Right renal cortex interstitium (tissue), 3 donors: ENCODE data around the gene WDR20. TPM values are rescaled to one million over a fixed set of nuclear protein-coding genes. Genes with fewer than 3 reads are reported as not detected.

Experiments
- DNase-seq, 3 donors: peaks; one replicate each; pipeline ENCODE4 v3.0.0-alpha.2; 2013; ENCODE audit warnings: low read depth in 3 of 3, low spot score in 2 of 3
- polyA plus RNA-seq, 3 donors: library from polyadenylated mRNA; unstranded; fragments of 120-200 nt; gene quantifications; one replicate each; pipeline ENCODE4 v1.2.1, GENCODE V29; 2013; ENCODE audit not compliant: insufficient read length in 3 of 3

Gene WDR20
- polyA plus RNA-seq, 3 donors = 27.9 to 30.4 (median 29.6) TPM

DNA sequence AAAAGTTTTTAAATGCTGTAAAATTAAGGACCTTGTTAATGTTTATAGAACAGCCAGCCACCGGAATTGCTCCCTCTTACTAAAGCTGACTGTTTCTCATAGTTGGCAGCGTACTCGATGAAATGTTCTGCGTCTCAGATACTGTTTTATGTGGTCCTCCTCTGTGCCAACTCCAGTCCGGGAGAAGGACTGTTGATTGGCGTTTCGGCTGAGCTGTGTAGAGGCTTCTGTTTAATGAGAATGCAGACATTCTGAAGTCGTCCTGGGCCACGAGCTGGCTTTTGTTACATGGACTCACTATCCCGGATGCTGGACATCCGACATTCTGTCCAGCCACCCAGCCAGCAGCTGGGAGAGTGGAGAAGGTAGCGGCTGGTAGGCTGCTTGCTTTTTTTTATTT, 75.4 kb downstream of the WDR20 start:
- no peak for DNase-seq

DNA sequence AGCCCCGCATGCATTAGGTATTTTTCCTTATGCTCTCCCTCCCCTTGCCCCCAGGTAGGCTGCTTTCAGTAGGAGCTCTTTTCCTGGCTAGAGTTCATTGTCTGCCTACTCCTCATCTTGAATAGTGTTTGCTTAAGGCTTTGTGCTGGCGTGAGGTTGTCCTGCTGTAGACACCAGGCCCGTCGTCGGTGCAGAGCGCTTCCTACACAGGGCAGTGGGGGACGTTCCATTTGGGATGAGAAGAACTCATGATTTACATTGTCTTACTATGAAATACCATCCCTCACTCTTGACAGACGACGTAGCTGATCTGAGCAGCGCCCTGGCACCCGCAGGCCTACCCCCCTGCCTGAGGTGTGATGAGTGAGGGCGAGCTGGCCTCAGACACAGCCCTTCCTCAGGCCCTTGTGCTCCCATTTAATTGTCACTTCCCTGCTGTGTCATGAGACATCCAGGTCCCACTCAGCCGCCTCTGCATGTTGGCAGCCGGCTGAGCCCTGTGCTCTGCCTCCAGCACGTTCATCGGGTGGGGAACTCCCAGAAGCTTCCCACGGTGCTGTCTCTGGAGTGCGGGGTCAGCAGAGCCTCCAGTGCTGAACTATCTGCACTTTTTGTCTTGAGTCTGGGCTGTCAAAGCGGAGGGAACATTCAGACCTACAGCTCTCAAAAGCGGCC, 76.0 kb downstream of the WDR20 start:
- DNase-seq = no peak

DNA sequence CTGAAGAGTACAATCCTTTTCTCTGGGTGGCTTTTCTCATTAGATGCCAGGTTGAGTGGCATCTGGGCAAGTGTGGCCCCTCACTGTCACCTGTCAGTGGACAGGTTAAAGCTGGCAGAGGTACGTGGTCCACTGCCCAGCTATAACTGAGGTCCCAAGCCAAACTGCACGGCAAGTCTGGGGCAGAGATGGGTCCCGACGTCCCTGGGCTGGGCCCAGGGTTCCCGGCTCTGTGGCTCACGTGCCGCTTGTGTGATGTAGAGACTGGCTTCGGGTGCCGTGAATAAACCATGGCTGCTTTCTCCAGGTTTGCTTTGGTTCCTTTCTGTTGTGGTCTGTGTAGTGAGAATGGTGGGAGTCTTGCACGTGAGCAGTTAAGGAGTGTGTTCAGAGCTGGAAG, 77.7 kb downstream of the WDR20 start:
- no peak for DNase-seq

DNA sequence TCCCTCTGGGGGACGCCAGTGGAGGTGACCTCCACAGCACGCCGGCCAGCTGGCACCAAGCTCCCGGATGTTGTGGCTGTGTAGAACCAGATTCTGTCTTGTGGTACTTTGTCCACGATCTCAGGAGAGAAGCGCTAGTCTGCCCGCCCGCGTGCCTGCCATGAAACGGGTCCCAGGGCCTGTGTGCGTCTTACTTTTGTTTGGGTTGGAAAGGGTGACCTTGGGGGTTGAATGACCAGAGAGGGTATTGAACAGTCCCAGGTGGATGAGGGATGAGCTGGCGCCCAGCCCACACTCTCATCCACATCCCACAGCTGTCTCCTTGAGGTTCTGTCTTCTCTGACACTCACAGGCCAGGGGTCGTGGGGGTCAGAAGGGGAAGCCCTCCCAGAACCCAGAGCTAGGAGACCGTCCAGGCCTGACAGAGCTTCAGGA, 78.3 kb downstream of the WDR20 start:
- no peak for DNase-seq

DNA sequence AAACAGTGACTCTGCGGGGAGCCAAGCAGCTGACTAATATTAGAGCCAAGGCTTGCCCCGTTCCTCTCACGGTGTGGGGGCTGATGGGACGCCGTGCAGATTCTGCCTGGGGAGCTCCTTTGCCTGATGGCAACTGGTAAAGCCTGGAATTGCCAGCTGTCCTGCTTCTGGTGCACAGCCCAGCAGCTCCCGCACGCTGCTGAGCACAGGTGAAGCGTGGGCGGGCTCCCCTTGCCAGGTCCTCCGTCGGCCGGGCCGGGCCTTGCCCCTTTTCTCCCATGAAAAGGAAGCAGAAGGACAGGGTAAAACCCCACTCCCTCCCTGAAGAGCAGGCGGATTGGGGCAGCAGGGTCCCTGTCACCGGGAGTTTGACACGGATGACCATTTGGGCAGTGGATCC, 79.0 kb downstream of the WDR20 start:
- DNase-seq = no peak

DNA sequence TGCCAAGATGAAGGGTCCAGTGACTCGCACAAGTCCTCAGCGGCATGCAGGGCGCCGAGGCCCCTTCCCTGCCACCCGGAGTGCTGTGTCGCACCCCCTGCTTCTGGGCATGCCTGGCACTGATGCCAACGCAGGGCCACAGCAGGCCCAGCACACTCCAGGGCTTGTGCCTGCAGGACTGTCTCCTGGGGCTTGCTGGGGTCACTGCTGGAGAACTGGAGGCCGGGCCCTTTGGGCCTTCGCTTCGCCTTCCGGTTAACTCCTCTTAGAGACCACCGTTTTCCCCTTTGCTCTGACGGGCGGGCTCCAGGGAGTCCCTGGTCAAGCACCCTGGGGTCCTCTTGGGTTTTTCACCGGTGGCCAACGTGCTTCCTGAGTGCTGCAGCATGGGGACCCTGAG, 79.6 kb downstream of the WDR20 start:
- no peak for DNase-seq

DNA sequence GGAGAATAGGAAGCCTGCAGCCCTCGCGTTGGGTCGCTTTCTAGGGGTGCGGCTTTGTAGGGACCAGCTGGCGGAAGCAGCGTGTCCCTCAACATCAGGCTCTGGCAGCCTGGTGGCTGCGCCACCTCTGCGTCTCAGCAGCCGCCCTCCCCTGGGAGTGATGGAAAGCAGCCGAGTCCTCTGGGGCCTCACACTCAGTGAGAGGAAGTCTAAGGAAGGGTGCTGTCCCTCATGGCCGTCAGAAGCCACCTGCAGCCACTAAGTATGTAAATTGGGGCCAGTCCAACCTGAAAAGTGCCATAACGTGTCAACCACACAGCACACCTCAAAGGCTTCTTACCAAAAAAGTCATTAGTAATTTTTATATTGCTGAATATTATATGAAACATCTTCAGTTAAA, 80.3 kb downstream of the WDR20 start:
- DNase-seq = no peak

DNA sequence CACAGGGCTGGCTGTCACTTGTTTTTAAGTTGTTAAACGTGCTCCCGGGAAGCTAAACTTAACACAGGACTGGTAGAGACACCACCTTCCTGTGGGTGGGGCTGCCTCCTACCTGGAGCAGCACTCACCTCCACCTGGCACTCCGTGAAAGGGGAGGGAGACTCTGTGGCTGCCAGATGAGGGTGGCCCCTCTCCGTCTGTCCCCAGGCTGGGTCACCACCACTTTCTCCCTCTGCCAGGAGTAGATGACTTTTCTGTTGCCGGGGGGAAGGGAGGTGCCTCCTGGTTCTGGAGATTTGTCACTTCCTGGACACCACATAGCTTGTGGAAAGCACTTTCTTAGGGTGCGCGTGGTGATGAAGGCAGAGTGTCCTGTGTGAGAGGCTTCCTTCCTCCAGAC, 81.3 kb downstream of the WDR20 start:
- no peak for DNase-seq

DNA sequence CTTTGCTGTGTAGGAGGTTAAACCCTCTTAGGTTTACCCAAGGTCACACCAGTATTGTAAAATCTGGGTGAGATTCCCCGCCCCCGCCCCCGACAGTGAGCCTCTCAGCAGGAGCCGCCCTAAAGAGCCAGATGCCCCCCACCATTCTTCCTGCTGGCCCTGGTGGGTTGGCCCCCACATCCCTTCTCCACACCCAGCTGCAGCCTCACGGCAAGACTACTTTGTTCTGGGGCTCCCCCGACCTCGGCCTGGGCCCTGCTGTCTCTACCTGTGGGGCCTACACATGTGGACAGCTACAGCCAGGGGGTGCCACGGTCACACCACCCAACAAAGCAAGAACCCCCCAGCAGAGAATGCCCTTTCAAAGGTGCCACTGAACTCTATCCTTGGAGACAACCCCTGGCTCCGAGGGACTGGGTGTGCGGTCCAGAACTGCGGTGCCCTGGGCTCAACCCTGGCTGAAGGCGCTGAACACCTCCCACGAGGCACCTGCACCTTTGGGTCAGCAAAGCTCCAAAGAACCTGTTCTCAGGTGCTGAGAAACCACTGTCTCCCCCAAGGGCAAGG, 82.4 kb downstream of the WDR20 start:
- no peak for DNase-seq

DNA sequence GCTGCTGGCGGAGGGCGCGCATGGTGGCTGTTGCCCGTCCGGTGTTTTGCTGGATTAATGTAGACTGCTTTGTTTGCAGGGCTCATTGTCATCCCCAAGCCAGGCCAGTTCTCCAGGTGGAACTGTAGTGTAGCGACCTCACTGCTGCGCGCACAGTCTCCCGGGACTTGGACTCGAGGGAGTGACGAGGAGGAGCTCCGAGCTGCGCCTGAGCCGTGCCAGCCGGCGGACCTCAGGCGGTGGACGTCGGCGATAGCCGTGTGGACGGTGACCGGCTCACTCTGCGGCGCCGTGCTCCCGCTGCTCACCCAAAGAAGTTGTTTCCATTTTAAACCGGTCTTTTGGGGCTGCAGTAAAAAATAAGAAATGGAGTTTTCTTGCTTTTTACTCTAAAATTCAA, 83.1 kb downstream of the WDR20 start:
- DNase-seq = no peak

DNA sequence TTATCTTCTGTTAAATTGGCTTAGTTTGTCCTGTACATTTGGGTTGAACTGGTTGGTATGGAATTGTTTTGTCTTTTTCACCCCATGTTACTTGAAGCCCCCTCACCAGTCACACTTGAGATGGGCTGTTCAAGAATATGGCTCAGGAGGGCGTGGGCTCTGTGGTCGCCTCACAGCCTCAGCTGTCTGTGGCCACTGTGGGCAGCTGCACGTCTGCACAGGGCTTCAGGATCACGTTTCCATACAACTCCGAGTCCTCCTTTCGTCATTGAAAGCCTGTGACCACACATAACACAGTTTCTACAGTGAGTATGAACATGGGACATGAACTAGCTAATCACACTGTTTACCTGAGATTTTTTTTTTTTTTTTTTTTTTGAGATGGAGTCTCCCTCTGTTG, 84.0 kb downstream of the WDR20 start:
- DNase-seq = no peak

DNA sequence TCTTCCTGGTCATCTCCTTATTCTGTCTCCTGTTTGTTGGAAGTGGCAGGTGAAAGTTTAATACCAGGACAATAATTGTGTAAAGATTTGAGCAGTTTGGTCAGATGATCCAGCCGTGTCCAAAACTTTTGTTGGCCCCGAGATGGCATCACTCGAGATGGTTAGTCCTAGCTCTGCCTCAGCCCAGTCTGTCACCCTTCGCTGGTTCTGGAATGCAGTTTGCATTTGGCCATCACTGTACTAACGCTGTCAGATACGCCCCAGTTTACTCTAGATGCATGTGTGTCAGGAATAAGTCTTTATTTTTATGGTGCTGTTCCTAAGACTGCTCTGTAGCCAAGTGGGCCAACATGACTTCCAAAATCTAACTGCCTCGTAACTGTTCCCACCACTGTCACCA, 85.7 kb downstream of the WDR20 start:
- no peak for DNase-seq

DNA sequence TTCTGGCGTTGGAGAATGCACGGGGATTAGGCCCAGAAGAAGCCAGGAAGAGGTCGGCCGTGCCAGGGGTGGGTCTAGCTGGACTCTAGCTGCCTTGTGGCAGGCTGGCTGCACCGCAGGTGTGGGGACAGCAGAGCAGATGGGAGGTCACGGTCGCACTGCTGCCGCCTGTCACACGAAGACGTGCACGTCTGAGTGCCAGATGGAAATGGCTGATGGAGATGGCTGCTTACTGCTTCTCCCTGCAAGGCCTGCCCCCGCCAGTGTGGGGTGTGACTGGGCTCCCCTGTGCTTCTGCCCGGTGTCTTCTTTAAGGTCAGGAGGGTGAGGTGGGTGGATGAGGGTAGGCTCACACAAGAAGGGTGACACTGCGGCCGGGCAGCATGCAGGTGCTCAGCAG, 86.2 kb downstream of the WDR20 start:
- no peak for DNase-seq

DNA sequence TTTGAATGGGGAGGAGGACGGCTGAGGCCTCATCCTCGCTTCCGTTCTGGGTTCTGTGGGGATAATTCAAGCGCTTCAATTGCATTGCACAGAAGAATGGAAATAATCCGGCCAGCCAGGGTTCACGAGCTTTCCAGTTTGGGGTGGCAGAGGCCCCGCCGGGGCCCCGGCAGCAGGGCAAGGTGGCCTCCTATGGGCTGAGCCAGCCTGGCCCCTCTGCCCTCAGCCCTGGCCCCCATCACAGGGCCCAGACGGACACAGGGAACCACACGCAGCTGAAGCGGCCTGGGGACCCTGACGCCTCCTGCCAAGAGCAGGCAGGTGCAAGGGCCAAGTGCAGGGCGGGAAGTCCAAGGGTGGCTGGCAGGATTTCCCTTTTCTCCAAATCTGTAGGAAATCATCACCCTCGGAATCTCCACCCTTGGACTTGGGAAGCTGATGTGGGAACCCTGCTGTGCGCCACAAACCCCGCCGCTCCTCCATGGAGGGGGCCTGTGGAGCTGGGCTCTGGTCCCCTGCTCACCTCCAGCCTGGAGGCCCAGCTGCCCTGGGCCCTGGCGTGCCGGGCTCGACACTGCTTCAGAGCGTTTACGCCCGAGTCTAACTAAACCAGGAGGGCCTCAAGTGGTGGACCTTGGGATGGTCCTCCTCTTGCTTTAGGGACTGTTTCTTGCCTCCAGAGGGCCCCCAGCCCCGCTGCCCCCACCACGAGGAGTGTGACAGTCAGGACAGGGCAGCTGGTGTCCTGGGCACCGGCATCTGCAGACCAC, 86.8 kb downstream of the WDR20 start:
- no peak for DNase-seq

DNA sequence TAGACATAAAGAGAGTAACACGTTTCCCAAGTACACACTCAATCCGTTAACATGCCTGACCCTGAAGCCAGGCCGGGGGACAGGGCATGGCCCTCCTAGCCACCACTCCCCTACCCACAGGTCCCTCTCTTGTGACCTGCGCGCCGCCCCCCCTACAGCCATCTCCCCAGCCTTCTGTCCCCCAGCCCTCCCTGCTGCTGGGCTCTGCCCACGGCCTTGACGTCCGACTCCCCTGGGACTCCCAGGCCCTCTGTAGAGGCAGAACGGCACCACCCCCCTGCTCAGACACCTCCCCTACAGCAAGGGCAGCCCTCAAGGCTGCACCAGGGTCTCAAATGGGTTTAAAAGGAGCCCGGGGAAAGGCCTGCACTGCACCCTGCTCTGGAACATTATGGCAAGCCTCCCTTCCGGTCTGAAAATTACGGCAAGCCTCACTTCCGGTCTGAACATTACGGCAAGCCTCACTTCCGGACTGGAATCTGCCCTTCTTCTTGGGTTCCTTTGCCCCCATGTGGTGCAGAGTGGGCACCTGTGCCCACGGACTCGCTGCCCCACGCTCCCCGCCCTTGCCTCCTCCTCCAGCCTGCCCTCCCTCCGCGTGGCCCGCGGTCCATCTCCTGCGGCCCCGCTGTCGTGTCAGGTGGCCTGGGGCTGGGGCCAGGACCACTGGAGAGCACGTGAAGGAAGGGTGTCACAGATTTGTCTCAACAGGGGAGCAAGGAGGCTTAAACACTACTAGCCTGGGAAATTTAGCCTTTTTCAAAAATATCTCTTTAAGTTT, 87.7 kb downstream of the WDR20 start:
- DNase-seq = no peak

DNA sequence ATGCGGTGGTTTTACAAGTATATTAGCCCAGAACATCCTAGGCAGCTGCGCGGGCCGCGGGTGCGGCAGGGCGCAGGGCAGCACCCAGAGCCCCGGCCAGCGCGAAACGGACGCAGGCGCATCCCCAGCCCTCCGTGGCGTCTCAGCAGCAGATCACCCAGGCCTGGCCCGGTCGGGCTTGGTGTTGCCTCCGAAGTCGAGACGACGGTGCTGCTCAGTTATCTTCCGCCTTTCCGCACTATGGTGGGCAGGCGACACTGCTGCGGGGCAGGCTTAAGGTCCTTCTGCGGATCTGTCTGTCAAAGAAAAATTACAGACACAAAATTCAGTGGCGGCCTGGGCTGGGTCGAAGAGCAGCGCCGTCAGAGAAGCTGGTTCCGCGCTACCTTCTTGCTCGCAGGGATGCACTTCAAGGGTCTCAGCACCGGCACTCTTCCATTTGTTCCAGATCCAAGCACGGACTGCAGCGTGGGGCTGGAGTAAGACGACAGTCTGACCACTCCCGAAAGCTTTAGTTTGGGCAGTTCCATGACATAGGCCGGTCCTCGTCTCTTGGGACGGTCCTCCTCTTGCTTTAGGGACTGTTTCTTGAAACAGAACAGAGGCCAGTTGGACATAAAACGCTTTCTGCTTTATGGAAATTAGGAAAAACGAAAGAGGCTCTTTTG, 89.5 kb downstream of the WDR20 start:
- no peak for DNase-seq

DNA sequence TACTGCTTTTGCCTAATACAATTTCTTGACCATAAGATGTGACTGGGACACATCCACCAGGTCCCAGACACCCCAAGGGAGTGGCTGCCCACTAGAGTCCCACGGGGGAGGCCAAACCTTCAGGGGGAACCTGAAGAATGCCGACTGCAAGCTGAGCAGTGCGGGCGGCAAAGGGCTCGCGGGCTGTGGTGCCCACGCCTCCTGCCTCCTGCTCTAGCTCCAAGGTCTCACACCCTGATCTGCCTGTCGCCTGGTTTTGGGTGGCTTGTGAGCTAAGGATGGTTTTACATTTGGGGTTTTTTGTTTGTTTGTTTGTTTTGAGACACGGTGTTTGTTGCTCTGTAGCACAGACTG, 90.0 kb downstream of the WDR20 start:
- no peak for DNase-seq

DNA sequence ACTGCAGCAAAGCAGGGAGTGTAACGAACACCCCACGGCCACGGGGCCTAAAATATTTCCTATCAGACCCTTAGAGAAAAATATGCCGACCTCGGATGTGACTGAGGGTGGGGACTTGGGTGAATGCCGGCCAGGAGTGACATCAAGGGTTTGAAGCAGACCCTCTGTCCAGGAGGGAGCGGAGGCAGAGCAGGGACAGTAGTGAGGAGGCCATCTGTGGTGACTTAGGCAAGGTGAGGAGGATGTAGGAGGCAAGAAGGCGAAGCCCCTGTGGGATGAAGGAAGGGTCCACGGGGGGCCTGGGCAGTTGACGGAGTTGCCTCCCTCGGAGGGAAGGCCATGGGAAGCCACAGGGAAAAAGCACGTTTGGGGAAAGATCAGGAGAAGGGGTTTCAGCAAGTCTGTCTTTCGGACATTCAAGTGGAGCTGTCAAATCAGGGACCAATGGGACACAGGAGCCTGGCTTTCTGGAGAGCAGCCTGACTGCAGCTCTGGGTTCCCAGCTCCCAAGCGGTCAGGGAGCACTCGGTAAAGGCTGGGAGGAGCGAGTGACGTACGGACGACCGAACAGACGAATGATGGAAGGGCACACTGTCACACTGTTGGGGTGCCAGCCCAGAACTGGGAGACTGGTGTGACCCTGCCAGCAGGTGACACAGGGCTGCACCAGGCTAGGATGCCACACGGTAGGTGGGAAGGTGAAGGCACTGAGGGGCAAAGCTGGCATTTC, 90.9 kb downstream of the WDR20 start:
- no peak for DNase-seq

DNA sequence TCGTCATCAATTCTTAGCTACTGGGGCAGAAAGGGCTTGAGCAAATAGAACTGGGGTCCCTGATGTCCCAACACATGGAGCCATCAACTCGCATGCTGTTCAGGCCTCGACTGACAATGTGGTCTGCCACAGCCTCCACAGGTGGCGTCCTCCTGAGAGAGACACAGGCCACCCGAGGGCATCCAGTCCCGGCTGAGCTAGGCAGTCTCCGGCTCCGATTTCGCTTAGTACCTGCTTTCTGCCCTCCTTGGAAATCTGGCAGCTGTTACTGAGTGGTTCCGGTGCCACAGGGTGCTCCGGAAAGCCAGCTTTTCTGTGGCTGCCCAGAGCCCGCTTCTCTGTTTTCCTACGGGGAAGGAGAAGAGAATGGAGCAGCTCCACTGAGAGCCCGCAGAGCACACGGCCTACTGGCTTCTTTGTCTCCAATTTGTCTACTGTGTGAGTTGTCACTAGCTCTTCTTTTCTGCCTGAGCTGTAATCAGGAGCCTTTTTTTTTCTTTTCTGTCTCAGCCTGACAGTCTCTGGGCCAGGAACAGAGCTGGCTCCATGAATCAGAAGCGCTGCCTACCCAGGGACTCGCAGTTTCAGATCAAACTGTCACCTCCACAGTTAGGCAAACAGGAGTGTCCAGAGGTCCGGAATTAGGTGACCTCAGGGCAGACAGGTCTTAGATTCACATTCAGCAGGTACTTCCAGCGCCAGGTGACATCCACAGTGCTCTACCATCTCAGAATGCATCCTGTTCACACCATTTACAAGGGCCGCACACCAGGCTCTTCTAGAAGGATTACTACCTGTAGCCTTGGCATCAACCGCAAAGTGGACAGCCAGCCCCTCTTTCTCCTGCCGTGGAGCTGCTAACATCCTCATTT, 92.0 kb downstream of the WDR20 start:
- DNase-seq = no peak

DNA sequence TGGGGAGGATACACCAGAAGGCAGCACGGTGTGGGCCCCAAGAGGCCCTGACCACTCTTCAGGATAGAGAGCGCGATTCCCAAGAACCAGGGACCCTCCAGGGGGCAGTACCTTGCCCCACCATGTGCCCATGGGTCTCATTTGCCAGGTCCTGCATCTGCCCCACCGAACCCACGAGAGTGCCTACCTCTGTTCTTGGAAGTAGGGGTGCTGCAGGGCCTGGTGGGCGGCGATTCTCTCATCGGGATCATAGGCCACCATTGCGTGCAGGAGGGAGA, 92.6 kb downstream of the WDR20 start:
- no peak for DNase-seq
